Cardiac fibroblast (primary cell): Measurements from ENCODE around the gene ZNF543.
"Not testable (repeated sequence)": the region's sequence is repeated elsewhere in the genome, so short reads cannot be mapped to it uniquely, and the experiment has no call there.

Experiments used
- DNase-seq, 2 donors: peaks; one replicate each; pipeline versions ENCODE4 v3.0.0 to v3.0.0-alpha.2; 2010; ENCODE audit warnings: low read depth in 2 of 2
- H3K4me3 ChIP-seq, 2 donors: replicated peaks in 1 of 2; 1 replicate in 1 of 2; 2 replicates in 1 of 2; pipeline ENCODE4 v1.5.1; 2011; ENCODE audit warnings: low read depth in 2 of 2, low read length in 2 of 2, mild to moderate bottlenecking in 2 of 2, moderate library complexity in 1 of 2
- CTCF ChIP-seq: IDR thresholded peaks from one replicate; pipeline ENCODE4 v1.5.1; 2011; ENCODE audit warnings: low read depth, mild to moderate bottlenecking, low read length, inconsistent platforms

ZNF543 gene

GRCh38 chr19:57320180-57321084 is at the start of gene ZNF543:
Gene ZNF543, plus strand, starts transcription at chr19:57320472. Its CDS starts 382 bp downstream, at chr19:57320854.
- peak within 1 kb of the TSS; percentile 80 to 89 for H3K4me3 ChIP-seq
- no peak for TF ChIP-seq CTCF
- DNase-seq = peak; percentile 97

GRCh38 chr19:57271280-57271679 is 49.0 kb upstream of the ZNF543 start:
- no peak for DNase-seq
- TF ChIP-seq CTCF = no peak
- no peak overlapping the region for H3K4me3 ChIP-seq

- no peak for TF ChIP-seq CTCF
These were observed 47.3 kb upstream of the ZNF543 start for GRCh38 chr19:57273014-57273413.

GRCh38 chr19:57276430-57276829 is 43.8 kb upstream of the ZNF543 start:
- no peak for DNase-seq
- no peak for TF ChIP-seq CTCF
- H3K4me3 ChIP-seq = no peak overlapping the region

More at GRCh38 chr19:57273014-57273413, 47.3 kb upstream of the ZNF543 start:
- DNase-seq = no peak
- no peak overlapping the region for H3K4me3 ChIP-seq

GRCh38 chr19:57278481-57278880 is 41.8 kb upstream of the ZNF543 start:
- not testable (repeated sequence) for H3K4me3 ChIP-seq
- peak; percentile 45 to 82 for DNase-seq

GRCh38 chr19:57279418-57280164 is 40.7 kb upstream of the ZNF543 start:
- peak; percentile 29 for TF ChIP-seq CTCF
- DNase-seq = peak; percentile 97 to 98
- peak overlapping the region; percentile 89 to 97 for H3K4me3 ChIP-seq
